Activated CD4-positive, alpha-beta T cell treated with anti-CD3 and anti-CD28 coated beads, Interleukin-2, Interleukin-4, amounts not matched to agents 100 ng/mL and 50 ng/mL, durations not matched to agents 16 hours and 8 hours (primary cell): ENCODE data around the gene PTPRU.

Source experiments
- DNase-seq: peaks from one replicate; pipeline ENCODE4 v3.0.0-alpha.2; 2020; ENCODE audit warnings: low spot score

PTPRU gene

DNA sequence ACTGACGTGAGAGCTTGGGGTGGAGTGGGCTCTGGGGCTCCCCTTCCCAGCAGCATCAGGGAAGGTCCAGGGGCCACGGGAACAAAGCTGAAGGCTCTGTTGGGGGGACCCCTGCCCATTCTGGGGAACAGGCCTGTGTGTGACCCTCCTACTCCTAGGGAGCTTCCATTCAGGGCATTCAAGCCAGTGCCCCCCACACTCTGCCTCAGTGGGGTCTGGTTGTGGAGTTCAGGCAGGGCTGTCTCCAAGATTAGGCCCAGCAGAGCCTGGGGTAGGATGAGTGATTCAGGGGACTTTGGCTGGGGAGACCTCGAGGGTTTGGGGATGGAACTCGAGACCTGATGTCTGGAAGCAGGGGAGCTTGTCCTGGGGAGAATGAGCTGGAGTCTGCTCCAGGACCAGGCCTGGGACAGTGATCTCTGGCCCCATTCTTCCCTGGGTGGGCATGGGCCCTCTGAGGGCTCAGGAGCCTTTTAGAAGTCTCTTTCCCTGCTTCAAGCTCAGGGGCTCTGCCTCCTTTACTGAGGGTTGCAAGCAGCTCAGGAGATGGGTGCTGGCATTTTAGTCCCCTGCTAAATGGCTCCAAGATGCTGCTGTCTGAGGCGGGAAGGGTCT lies 81.7 kb downstream of the PTPRU start:
- no peak for DNase-seq

DNA sequence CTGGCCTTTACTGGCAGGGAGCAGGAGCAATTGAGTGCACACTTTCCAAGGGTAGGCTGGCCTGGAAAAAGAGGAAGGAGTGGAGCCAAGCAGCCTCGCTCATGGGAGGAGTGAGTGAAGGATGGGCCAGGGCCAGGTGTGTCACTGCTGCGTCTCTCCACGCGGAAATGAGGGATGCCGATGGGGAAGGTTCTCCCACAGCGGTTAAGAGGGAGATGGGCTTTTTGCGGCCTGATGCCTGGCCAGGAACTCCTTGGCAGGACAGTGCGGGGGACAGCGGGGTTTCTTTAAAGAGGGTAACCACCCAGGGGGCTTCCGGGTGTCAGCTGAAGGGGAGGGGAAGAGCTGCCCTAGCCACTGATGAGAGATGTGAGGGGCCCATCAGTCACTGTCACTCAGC lies 82.4 kb downstream of the PTPRU start:
- no peak for DNase-seq

DNA sequence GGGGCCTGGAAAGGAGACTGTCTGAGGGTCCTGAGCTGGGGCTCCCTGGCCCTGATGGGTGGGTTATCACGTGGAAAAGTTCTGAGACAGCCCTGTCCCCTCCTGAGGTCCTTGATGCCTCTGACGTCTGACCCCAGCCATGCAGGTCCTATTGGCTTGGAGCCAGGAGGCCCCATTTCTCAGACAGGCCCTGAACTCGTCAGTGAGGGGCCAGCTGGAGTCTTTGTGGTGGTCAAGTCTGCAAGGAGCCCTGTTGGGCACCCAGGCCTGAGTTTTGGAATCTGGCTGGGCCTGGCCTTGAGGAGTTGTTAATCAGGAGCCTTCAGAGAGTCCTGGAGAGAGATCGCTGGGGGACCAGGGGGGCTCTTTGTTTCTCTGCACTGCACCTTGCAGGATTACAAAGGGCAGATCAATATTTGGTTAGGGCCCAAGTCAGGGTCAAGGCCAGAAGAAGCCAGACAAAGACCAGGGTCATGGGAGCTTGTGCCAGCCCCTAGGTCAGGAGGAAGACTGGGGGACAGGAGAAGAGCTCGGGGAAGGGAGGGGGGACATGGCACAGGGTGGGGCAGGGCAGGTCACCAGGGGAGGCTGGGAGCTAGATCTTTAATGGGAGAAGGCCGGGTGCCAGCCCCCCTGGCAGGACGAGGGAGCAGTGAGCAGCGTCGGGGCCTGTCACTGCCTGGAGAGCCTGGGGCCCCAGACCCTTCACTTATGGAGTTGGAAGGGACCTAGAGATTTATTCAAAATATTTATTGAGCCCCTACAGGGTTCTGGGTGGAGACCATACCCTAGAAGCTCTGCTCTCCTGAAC lies 83.2 kb downstream of the PTPRU start:
- DNase-seq = no peak

DNA sequence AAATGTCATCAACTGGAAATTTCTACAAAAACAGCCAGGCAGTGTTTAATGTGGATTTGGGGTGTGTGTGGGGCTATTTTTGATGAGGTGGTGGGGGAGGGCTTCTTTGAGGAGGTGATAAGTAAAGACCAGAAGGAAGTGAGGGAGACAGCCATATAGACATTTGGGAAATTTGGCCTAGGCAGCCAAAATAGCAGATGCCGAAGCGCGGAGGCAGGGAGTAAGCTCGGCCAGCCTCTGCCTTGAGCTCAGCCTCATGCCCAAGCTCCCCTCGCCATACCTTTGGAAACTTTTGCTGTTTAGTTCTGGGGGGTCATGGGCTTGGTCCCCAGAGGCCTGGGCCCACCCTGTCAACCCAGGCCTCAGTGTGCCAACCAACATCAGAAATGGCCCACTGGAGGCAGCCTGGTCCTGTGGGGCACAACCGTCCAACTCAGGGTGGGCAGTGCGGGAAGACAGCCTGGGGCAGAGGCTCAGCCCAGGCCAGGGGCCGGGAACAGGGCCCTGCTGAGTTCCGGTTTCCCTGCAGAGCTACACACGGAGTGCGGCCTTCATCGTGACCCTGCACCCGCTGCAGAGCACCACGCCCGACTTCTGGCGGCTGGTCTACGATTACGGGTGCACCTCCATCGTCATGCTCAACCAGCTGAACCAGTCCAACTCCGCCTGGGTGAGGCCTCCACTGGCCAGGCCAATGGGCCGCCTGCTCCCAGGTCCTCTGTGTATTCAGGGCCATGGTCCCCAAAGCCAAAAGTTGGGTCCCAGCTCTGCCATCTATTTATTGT lies 84.0 kb downstream of the PTPRU start:
- no peak for DNase-seq

DNA sequence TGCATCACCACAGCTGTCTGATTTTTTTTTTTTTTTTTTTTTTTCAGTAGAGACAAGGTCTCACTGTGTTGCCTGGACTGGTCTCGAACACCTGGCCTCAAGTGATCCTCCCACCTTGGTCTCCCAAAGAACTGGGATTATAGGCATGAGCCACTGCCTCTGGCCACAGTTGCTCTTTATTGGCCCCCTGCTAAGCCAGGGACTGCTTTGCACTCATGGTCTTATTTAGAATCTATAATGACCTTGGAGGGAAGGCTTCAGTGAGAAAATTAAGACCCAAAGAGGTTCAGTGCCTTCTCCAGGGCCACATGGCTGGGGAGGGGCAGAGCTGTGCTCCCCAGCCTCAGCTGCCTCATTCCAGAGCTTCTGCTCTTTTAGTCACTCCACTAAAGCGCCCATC lies 84.9 kb downstream of the PTPRU start:
- no peak for DNase-seq

DNA sequence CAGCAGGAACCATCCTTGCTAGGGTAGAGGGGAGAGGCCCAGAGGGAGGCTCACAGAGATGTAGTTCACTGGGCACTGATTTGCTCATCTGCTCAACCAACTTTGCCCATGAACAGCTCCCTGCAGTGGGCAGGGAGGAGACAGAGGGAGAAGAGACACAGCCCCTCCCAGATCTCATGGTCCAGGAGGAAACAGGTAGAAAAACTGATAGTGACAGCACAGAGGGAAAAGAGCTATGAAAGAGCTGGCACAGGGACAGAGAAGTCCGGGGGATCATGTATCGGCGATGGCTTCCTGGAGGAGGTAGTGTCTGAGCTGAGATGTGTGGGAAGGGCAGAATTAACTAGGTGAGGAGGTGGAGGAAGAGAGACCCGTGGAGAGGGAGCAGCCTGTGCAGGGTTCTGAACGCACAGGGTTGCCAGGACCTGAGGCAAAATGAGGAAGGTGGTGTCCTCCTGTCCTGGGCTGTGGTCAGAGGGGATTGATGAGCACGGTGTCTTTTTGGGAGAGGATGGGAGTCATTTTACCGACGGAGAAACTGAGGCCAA lies 85.9 kb downstream of the PTPRU start:
- no peak for DNase-seq

DNA sequence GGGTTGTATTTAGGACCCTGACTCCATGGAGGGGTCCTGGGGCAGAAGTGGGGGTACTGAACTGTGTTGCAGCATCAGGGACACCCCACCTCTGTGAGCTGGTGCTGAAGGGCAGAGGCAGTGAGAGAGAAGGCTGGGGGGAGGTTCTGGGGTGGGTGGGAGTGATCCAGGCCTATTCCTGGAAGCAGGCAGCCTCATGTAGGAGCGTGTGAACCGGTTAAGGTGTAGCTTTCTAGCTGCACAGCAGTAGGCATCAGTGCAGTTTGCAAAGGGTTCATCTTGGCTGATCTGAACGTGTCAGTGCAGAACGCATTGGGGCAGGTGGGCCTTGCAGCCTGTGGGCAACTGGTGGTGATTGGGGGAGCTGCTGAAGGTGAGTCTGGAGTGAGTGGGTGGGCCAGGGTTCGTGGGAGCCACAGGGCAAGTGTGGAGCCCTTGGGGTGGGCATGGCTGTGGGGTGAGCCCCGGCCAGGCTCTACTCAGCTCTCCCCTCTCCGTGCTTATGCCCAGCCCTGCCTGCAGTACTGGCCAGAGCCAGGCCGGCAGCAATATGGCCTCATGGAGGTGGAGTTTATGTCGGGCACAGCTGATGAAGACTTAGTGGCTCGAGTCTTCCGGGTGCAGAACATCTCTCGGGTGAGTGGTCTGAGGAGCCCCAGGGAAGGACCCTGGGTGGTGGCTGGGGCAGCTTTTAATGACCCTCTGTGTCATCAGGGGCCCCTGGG lies 86.7 kb downstream of the PTPRU start:
- DNase-seq = no peak

DNA sequence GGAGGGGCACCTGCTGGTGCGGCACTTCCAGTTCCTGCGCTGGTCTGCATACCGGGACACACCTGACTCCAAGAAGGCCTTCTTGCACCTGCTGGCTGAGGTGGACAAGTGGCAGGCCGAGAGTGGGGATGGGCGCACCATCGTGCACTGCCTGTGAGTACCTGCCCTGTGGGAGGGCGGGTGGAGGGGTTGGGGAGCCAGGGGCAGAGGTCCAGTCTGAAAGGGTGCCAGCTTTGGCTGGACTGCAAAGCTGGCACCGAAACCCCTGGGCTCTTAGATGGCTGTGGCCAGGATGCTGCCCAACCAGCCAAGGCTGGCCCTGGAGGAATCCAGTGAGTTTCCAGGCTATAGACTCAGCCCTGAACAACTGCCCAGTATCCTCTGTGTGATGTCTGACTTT lies 87.3 kb downstream of the PTPRU start:
- DNase-seq = no peak

DNA sequence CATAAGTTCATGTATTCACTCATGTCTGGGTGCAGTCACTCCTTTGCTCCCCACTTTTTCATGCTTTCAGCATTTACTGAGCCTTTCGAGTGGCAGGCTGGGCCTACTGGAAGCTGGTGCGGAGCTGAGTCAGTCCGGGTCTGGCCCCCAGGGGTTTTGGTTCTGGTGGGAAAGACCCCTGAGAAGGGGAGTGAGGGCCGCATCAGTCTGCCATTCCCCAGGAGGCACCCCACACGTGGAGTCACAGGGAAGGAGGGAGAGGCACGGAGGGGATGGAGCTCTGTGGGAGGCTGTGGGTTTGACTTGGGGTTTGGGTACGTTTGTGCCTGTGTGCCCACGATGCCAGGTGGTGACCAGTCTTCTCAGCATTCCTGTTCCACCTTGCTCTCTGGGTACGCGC lies 87.9 kb downstream of the PTPRU start:
- no peak for DNase-seq

- no peak for DNase-seq
Measured at GRCh38 chr1:29324771-29325351, 88.5 kb downstream of the PTPRU start.

DNA sequence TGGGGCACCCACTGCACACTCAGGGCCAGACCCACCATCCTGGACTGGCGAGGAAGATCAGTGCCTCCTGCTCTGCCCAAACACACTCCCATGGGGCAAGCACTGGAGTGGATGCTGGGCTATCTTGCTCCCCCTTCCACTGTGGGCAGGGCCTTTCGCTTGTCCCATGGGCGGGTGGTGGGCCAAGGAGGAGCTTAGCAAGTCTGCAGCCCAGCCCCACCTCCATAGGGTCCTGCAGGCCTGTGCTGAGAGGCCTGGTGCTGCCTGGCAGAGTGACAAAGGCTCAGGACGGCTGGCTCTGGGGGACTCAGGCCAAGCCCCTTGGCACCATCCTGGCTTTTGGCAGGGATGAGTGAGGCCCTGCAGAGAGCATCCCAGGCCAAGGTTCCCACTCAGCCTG lies 89.4 kb downstream of the PTPRU start:
- no peak for DNase-seq

DNA sequence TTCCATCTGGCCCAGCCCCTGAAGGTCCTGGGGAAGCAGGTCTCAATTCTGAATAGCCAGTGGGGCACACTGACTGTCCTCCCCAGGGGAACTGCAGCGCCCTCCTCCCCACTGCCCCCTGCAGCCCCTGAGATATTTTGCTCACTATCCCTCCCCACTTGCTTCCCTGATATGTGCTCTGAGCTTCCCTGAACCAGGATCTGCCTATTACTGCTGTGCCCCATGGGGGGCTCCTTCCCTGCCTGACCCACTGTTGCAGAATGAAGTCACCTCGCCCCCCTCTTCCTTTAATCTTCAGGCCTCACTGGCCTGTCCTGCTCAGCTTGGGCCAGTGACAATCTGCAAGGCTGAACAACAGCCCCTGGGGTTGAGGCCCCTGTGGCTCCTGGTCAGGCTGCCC lies 89.8 kb downstream of the PTPRU start:
- no peak for DNase-seq

- no peak for DNase-seq
Measured at GRCh38 chr1:29327223-29327935, 91.1 kb downstream of the PTPRU start.

GRCh38 chr1:29329022-29329775 lies 92.9 kb downstream of the PTPRU start:
- DNase-seq = no peak

- no peak for DNase-seq
Measured at GRCh38 chr1:29330089-29330488, 93.8 kb downstream of the PTPRU start.

DNA sequence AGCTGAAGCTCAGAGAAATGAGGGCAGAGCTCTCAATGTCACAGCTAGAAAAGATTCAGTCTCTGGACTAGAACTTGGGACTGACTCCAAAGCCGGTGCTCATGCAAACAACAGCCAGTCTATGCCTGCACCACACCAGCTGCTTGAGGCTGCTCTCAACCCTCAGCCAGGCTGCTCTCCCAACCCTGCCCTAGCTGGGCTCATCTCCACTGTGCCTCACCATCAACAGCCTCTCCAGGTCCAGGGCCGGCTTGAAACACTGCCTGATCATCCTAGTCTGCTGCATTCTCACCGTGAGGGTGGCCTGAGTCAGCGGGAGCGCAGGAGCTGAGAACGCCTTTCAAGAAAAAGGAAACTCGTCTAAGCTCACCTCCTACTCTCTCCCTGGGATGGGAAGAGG lies 94.5 kb downstream of the PTPRU start:
- no peak for DNase-seq

DNA sequence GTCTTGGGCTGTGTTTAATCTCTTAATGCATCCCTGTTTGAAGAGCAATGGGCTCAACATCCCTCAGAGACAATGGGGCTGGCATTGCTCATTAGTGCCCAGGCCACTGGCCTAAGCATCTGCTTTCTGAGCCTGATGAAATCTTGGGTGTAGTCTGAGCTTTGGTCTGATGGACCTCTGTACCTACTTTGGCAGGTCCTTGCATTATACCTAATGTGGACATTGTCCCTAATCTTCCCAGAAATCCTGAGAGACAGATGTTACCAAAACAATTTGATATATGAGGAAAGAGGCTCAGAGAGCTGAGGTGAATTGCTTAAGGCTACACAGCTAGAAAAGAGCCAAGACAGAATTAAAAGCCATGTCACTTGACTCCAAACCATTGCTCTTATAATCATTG lies 95.0 kb downstream of the PTPRU start:
- DNase-seq = no peak

GRCh38 chr1:29331729-29332128 lies 95.4 kb downstream of the PTPRU start:
- no peak for DNase-seq

- DNase-seq = peak; percentile 32
Measured at GRCh38 chr1:29332204-29332603, 95.9 kb downstream of the PTPRU start.

- DNase-seq = no peak
Measured at GRCh38 chr1:29333008-29333407, 96.7 kb downstream of the PTPRU start.
